Fibroblast of lung (primary cell): ENCODE results near the gene CTDNEP1. TPM values are rescaled to one million over a fixed set of nuclear protein-coding genes. Genes with fewer than 3 reads are reported as not detected.

ENCODE experiments used
- DNase-seq, 2 donors: peaks; one replicate each; pipeline versions ENCODE4 v3.0.0 to v3.0.0-alpha.2; 2010; ENCODE audit warnings: low read depth in 2 of 2
- H2AFZ ChIP-seq: 2 replicates; pipeline ENCODE4 v1.5.1; 2012; ENCODE audit warnings: low read length, control low read depth, inconsistent platforms
- H3K27ac ChIP-seq: 2 replicates; pipeline ENCODE4 v1.5.1; 2011; ENCODE audit warnings: low read length, control low read depth; ENCODE audit not compliant: insufficient read depth
- H3K27me3 ChIP-seq: 2 replicates; pipeline ENCODE4 v1.5.1; 2011; ENCODE audit warnings: mild to moderate bottlenecking, low read length; ENCODE audit not compliant: control insufficient read depth, insufficient read depth
- H3K36me3 ChIP-seq: 2 replicates; pipeline ENCODE4 v1.5.1; 2011; ENCODE audit warnings: low read length; ENCODE audit not compliant: control insufficient read depth, insufficient read depth
- H3K4me1 ChIP-seq: 2 replicates; pipeline ENCODE4 v1.5.1; 2011; ENCODE audit warnings: low read length; ENCODE audit not compliant: control insufficient read depth, insufficient read depth; ENCODE audit errors: extremely low read depth
- H3K4me2 ChIP-seq: 2 replicates; pipeline ENCODE4 v1.5.1; 2011; ENCODE audit warnings: low read length, control low read depth; ENCODE audit not compliant: insufficient read depth; ENCODE audit errors: extremely low read depth
- H3K4me3 ChIP-seq, 4 experiments: fragments of 200-600 bp in 1 of 4; sonication (generic) in 1 of 4; replicated peaks in 1 of 4; 2 replicates each; pipeline ENCODE4 v1.5.1; 2011 to 2016; ENCODE audit warnings: low read length in 4 of 4, low read depth in 3 of 4, mild to moderate bottlenecking in 3 of 4, control low read depth in 2 of 4, inconsistent platforms in 1 of 4, mixed read lengths in 1 of 4; ENCODE audit not compliant: insufficient read depth in 1 of 4; ENCODE audit errors: control extremely low read depth in 1 of 4
- H3K79me2 ChIP-seq: 2 replicates; pipeline ENCODE4 v1.5.1; 2012; ENCODE audit warnings: mild to moderate bottlenecking, low read length, inconsistent platforms; ENCODE audit not compliant: control insufficient read depth, insufficient read depth
- H3K9ac ChIP-seq: 2 replicates; pipeline ENCODE4 v1.5.1; 2011; ENCODE audit warnings: mild to moderate bottlenecking, low read length, control low read depth; ENCODE audit not compliant: insufficient read depth
- H3K9me3 ChIP-seq: 2 replicates; pipeline ENCODE4 v1.5.1; 2012; ENCODE audit warnings: low read depth, low read length; ENCODE audit not compliant: control insufficient read depth, insufficient read depth
- H4K20me1 ChIP-seq: 2 replicates; pipeline ENCODE4 v1.5.1; 2011; ENCODE audit warnings: low read length; ENCODE audit not compliant: control insufficient read depth, insufficient read depth; ENCODE audit errors: extremely low read depth
- EZH2 ChIP-seq: IDR thresholded peaks from 2 replicates; pipeline ENCODE4 v1.5.1; 2012; ENCODE audit warnings: low read length, control low read depth, mild to moderate bottlenecking; ENCODE audit errors: missing control alignments
- polyA plus RNA-seq, 2 donors: library from polyadenylated mRNA; depleted of rRNA in 1 of 2; stranded (reverse) in 1 of 2; unstranded in 1 of 2; fragments of >200 nt; gene quantifications; 2 replicates each; pipeline ENCODE4 v1.2.1, GENCODE V29; 2011 to 2012; ENCODE audit warnings: missing spikeins in 1 of 2
- total RNA-seq: library from RNA; depleted of rRNA; stranded (reverse); fragments of >200 nt; gene quantifications from 2 replicates; pipeline ENCODE4 v1.2.1, GENCODE V29; 2014
- TF ChIP-seq, protein P1 (sequence below), 2 donors: IDR thresholded peaks in 1 of 2; conservative IDR thresholded peaks in 1 of 2; 1 replicate in 1 of 2; 2 replicates in 1 of 2; pipeline ENCODE4 v1.5.1; 2011 to 2012; ENCODE audit warnings: low read length in 2 of 2, control low read depth in 1 of 2, inconsistent platforms in 1 of 2, low read depth in 1 of 2, mild to moderate bottlenecking in 1 of 2

CTDNEP1 gene
- total and polyA plus RNA-seq, 2 donors (not counting 1 experiment from before 2014, with no cell fraction given), result 40.5 to 134 TPM

DNA sequence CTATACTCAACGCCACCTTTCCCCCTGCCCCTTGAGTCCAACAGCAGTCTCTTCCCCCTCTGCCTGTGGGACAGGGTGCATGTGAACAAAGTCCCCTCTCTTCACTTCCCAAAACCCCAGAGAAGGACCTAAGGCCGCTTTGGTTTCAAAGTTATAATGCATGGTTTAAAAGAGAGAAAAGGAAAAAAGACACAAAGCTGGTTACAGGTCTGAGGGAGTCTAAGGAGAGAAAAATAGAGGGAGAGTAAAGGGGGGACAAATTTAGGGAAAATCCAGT is 8.1 kb downstream of the CTDNEP1 start:
- Histone ChIP-seq H3K4me1 (peaks cover 13% of the 10 kb centered on the region), H4K20me1 (no peaks in the 10 kb centered on the region), H3K9me3 (no peaks in the 10 kb centered on the region), H3K27ac (peak overlapping the region; percentile 97), H3K27me3 (no peaks in the 10 kb centered on the region), H3K4me2 (peak overlapping the region; percentile 100), H3K36me3 (peaks cover 14% of the 10 kb centered on the region), H3K9ac (peak overlapping the region; percentile 68), H2AFZ (no peak overlapping the region), H3K79me2 (peaks cover 50% of the 10 kb centered on the region), H3K4me3 (peak overlapping the region; percentile 72 to 98 (median 96))
- DNase-seq, result no peak
- TF ChIP-seq, protein P1, sequence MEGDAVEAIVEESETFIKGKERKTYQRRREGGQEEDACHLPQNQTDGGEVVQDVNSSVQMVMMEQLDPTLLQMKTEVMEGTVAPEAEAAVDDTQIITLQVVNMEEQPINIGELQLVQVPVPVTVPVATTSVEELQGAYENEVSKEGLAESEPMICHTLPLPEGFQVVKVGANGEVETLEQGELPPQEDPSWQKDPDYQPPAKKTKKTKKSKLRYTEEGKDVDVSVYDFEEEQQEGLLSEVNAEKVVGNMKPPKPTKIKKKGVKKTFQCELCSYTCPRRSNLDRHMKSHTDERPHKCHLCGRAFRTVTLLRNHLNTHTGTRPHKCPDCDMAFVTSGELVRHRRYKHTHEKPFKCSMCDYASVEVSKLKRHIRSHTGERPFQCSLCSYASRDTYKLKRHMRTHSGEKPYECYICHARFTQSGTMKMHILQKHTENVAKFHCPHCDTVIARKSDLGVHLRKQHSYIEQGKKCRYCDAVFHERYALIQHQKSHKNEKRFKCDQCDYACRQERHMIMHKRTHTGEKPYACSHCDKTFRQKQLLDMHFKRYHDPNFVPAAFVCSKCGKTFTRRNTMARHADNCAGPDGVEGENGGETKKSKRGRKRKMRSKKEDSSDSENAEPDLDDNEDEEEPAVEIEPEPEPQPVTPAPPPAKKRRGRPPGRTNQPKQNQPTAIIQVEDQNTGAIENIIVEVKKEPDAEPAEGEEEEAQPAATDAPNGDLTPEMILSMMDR (conservative IDR thresholded peaks at IDR 0.05 in 1 of 2, IDR thresholded peaks at IDR 0.05 in 1 of 2; ENCODE audit: low read depth in 1 of 2, low read length in 2 of 2), result no peak
- no peak for TF ChIP-seq EZH2

DNA sequence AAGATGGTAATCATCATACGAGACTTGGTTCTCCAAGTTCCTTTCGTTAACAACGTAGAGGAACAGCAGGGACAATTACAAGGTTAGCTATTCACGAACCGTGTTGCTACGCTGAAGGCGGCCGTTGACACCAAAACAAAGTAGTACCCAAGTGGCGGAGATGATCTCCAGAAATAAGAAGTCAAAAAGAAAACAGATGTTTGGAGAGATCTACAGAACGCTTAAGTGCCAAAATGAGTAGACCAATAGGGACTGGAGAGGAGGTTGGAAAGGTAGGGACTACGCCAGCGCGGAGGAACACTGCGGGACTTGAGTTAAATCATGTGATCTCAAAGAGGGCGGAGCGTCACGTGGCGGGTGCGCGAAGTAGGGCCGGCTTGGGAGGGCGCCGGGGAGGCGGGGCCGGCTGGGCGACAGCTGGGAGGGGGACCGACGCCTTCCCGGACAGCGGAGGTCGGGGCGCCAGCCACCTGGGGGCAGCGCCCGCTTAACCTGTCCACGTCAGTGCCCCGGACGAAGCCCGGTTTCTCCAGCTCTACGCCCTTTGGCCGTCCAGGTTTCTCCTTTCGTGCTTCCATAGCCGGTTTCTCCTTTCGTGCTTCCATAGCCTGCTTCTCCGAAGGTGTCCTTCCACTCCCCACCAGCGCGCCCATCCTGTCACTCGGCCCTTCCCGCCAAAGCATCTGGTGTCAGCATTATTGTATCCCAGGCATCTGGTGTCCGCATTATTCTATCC is 8.6 kb downstream of the CTDNEP1 start:
- no peaks in the 10 kb centered on the region for H3K9me3 ChIP-seq
- H3K27ac ChIP-seq, result peak overlapping the region; percentile 97
- peaks cover 14% of the 10 kb centered on the region for H3K36me3 ChIP-seq
- no peaks in the 10 kb centered on the region for H3K27me3 ChIP-seq
- DNase-seq, result peak; percentile 97 to 98
- H3K4me3 ChIP-seq, result peak overlapping the region; percentile 74 to 98 (median 96)
- no peak for TF ChIP-seq EZH2
- TF ChIP-seq, protein P1 (conservative IDR thresholded peaks at IDR 0.05 in 1 of 2, IDR thresholded peaks at IDR 0.05 in 1 of 2; ENCODE audit: low read depth in 1 of 2, low read length in 2 of 2), result no peak
- H4K20me1 ChIP-seq, result no peaks in the 10 kb centered on the region
- peak overlapping the region; percentile 100 for H3K4me2 ChIP-seq
- H3K4me1 ChIP-seq, result peaks cover 13% of the 10 kb centered on the region
- peak overlapping the region; percentile 98 for H2AFZ ChIP-seq
- H3K9ac ChIP-seq, result peak overlapping the region; percentile 68
- H3K79me2 ChIP-seq, result peaks cover 48% of the 10 kb centered on the region

DNA sequence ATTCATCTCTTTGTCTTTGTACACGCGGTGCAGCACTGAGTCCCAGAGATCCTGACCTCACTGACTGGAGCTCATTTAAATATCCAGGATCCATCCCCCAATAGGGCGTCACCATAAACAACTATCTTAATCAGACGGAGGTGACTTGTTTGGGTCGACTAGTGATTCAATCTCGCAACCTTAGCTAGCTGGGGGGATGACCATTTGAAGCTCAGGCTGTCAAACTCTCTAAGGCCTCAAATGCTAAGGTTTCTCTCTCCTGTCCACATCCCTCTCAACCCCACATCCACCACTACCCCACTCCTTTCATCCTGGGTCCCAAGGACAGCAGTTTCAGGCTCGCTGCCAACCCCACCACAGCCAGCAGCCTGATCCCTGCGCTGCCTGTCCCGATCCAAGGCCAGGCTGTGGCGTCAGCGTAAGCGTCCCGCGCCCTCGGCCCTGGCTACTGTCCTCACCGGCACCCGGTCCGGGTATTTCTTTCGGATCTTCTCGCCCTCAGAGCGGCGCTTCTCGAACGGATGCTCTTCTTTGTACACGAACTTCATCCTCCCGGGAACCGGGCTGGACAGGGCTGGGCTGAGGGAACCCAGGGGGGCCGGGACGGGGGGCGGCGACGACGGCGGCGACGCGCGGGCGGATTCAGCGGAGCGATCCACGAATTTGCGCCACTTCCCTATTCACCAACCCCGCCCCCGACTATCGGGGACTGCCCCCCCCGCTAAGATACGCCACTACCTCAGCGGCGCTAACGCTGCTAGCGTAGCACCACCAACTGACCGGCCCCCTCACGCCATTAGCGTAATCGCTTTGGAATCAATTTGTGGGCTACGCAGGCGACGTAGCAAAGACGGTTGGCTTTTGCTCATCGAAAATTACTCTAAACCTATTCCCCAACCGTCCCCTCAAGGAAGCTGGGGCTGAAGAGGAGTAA is 9.5 kb downstream of the CTDNEP1 start, which contains the start of gene GABARAP:
Gene GABARAP, minus strand, starts transcription at position 667 of the 934 bp plus-strand sequence. Its CDS starts 119 bp downstream, at position 548.
- H4K20me1 ChIP-seq, result no peaks in the 10 kb centered on the region
- peaks cover 14% of the 10 kb centered on the region for H3K36me3 ChIP-seq
- peaks cover 46% of the 10 kb centered on the region for H3K79me2 ChIP-seq

More for the DNA sequence above, 9.5 kb downstream of the CTDNEP1 start, which contains the start of gene GABARAP:
- peaks cover 13% of the 10 kb centered on the region for H3K4me1 ChIP-seq
- peak within 1 kb of the TSS; percentile 97 for H3K27ac ChIP-seq
- DNase-seq, result peak; percentile 88 to 95
- H3K9me3 ChIP-seq, result no peaks in the 10 kb centered on the region
- peak within 1 kb of the TSS; percentile 74 to 98 (median 96) for H3K4me3 ChIP-seq
- H2AFZ ChIP-seq, result peak within 1 kb of the TSS; percentile 98
- no peaks in the 10 kb centered on the region for H3K27me3 ChIP-seq
- peak within 1 kb of the TSS; percentile 100 for H3K4me2 ChIP-seq
- TF ChIP-seq, protein P1 (conservative IDR thresholded peaks at IDR 0.05 in 1 of 2, IDR thresholded peaks at IDR 0.05 in 1 of 2; ENCODE audit: low read depth in 1 of 2, low read length in 2 of 2), result no peak
- no peak for TF ChIP-seq EZH2
- peak within 1 kb of the TSS; percentile 96 for H3K9ac ChIP-seq
